ENCODE measurements around the gene MTPN.

- TF ChIP-seq POLR2A (IDR thresholded peaks at IDR 0.05; ENCODE audit: extremely low read depth, insufficient read length) (no peak), CTCF (IDR thresholded peaks at IDR 0.05; ENCODE audit: low read depth, low read length) (no peak), MAX (IDR thresholded peaks at IDR 0.05; ENCODE audit: low read depth, low read length) (no peak)
Measured at GRCh38 chr7:135970045-135970444, 7.1 kb downstream of the MTPN start.
